ENCODE data around the gene GALK1.

The GALK1 gene

GRCh38 chr17:75722542-75723095 lies 42.4 kb downstream of the GALK1 start:
- DNase-seq = no peak

GRCh38 chr17:75722076-75722475 lies 42.9 kb downstream of the GALK1 start:
- no peak for DNase-seq

GRCh38 chr17:75721463-75722011 lies 43.5 kb downstream of the GALK1 start:
- no peak for DNase-seq

GRCh38 chr17:75720656-75721462 lies 44.1 kb downstream of the GALK1 start, which contains the start of gene ITGB4:
ITGB4 (plus strand) TSS chr17:75721459; CDS start chr17:75724704, 3,245 bp downstream.
- DNase-seq = no peak

GRCh38 chr17:75719732-75720131 lies 45.3 kb downstream of the GALK1 start:
- DNase-seq = no peak

- no peak for DNase-seq
Measured at GRCh38 chr17:75712446-75712845, 52.5 kb downstream of the GALK1 start.

Data from NCI-H446 treated with DMSO at 0.1 percent for 48 hours (cell line).